ENCODE data around the gene TAOK2.
A peak's percentile ranks its signal among the peaks of the same experiment; 100 is the strongest.
"Not testable (repeated sequence)": the region's sequence is repeated elsewhere in the genome, so short reads cannot be mapped to it uniquely, and the experiment has no call there.

TAOK2 gene

GRCh38 chr16:30023586-30023985 is 49.9 kb downstream of the TAOK2 start:
- DNase-seq (ENCODE audit: low read depth), result no peak

GRCh38 chr16:30024451-30024850 is 50.8 kb downstream of the TAOK2 start:
- DNase-seq (ENCODE audit: low read depth), result no peak

DNA sequence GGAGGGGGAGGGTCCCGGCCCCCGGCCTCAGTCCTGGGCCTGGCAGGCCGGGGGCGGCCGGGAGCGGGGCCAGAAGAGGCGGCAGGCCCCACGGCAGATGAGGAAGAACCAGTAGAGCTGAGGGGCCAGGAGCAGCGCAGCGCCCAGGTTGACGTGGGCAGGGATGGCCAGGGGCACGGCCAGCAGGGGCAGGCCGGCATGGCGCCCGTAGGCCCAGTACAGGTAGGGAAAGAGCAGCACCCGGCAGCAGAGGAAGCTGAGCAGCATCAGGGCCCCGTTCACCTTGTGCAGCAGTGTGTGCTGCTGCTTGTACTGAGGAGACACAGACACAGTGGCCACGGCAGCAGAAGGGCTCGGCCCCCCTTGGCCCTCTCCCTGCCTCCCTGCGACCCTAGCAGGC is 51.5 kb downstream of the TAOK2 start:
- no peak for DNase-seq (ENCODE audit: low read depth)

GRCh38 chr16:30025574-30025973 is 51.9 kb downstream of the TAOK2 start:
- no peak for DNase-seq (ENCODE audit: low read depth)

DNA sequence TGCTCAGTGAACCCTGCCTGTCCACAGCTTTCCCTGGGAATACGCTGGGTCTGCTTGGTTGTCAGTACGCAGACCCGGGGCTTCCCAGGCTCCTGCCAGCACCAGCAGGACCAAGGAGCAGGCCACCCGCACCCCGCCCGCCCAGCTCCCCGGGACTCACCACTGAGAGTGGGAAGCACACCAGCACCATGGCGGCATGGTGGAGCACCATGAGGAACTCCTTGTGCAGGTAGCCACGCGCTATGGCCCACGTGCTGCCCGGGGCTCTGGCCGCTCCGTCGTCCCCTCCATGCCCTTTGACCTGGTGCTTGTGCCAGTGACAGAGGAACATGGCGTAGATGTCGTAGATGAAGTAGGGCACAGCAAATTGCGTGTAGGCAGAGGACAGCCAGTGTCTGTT is 52.8 kb downstream of the TAOK2 start:
- no peak for DNase-seq (ENCODE audit: low read depth)

DNA sequence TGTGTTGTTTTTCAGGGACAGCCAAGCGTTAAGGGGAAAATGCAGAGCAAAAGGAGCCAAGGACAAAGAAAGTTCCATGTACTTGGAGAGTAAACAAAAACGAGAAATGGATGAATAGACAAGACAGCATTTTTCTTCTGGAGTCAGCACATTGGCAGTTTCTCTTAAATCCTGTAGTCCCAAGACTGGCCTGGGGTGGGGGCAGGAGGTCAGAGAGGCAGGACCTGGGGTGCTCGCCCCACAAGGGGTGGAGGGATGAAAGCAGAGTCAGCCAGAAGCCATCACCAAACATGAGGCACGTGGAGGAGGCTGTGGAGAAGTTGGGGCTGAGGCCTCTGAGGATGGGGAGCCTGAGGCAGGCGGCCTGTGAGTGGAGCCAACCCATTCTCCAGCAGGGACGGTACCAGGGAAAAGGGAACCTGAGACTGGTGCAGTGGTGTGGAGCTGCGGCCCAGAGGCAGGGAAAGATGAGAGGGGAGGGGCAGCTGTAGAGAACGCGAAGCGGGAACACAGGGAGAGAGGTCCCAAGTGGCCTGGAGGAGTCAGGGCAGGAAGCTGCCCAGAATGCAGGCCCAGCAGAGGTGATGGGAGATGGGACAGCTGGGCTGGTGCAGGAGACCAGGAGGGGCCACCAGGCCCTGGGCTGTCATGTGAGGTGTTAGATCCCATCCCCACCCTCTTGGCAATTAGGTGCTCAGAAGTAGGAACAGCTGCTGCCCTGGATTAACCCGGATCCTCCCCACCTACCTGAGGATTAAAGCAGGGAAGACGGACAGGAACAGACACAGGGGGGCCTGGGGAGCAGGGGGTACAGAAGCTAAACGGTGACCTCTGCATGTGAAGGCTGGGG is 54.1 kb downstream of the TAOK2 start:
- DNase-seq (ENCODE audit: low read depth), result no peak

GRCh38 chr16:30028438-30029076 is 54.9 kb downstream of the TAOK2 start:
- no peak for DNase-seq (ENCODE audit: low read depth)

GRCh38 chr16:30030011-30030685 is 56.5 kb downstream of the TAOK2 start:
- DNase-seq (ENCODE audit: low read depth), result no peak

- no peak for DNase-seq (ENCODE audit: low read depth)
These were observed 57.3 kb downstream of the TAOK2 start, which contains the start of gene TLCD3B for GRCh38 chr16:30030841-30031413. TSS of gene TLCD3B (minus strand) at chr16:30031271. CDS start at chr16:30030527, 744 bp downstream.

DNA sequence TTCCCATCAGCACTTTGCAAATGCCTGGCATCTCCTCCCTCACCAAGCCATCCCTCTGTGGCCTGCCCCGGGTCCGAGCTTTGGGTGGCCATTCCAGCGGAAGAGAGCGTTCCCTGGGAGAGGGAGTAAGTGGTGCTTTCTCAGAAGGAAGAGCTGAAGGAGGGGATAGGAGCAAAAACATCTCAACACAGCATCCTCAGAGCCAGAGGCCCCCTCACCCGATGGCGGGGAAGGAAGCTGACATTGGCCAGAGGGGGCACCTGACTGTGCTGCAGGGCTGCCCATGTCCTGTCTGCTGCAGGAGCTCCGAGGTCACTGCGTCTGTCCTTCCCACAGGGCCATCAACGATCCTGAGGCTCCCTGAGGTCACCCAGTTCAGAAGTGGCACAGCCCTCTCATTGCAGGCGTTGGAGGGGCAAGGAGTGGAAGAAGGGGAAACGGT is 57.8 kb downstream of the TAOK2 start:
- no peak for DNase-seq (ENCODE audit: low read depth)

DNA sequence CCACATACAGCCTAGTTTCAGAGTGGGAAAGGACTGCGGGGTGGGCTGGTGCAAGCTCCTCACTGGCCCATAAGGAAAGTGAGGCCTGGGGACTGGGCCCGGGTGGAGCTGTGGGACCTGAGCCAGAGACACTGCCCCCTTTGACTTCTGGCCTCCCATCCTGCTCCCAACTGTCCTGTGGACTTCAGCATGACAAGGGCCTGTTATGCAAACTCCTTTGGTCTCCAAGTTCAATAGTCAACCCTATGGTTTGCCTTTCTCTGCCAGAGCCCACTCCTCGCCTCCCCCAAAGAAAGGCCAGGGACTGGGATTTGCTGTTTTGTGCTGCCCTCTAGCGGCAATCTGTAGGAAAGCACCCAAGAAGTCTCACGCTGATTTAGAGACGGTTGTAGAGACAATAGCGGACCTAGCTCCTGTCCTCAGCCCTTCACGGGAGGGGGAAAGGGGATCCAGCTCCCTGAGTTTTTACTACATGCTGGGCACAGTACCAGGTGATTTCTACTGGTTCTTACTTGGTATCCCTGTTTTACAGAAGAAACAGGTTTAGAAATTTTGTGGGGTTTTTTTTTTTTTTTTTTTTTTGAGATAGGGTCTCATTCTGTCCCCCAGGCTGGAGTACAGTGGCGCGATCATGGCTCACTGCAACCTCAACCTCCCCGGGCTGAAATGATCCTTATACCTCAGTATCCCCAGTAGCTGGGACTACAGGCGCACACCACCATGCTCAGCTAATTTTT is 58.6 kb downstream of the TAOK2 start:
- DNase-seq (ENCODE audit: low read depth), result peak; percentile 58

- no peak for DNase-seq (ENCODE audit: low read depth)
These were observed 59.6 kb downstream of the TAOK2 start for GRCh38 chr16:30033270-30033669.

GRCh38 chr16:30040221-30040620 is 66.6 kb downstream of the TAOK2 start:
- DNase-seq (ENCODE audit: low read depth), result no peak

DNA sequence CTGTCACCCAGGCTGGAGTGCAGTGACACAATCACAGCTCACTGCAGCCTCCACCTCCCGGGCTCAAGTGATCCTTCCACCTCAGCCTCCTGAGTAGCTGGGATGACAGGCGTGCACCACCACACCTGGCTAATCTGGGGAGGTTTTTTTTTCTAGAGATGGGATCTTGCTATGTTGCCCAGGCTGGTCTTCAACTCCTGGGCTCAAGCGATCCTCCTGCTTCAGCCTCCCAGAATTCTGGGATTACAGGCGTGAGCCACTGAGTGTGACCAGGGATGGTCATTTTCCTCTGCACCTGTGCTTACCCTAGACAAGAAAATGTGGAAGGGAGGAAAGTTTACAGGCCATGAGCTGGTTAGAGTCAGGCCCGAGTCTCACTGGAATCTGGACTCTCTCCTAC is 67.0 kb downstream of the TAOK2 start:
- not testable (repeated sequence) for DNase-seq (ENCODE audit: low read depth)

- no peak for DNase-seq (ENCODE audit: low read depth)
These were observed 68.2 kb downstream of the TAOK2 start for GRCh38 chr16:30041841-30042240.

Data from activated T-cell treated with anti-CD3 and anti-CD28 coated beads for 48 hours (primary cell).